HG02884 (cell line): ENCODE measurements around the gene OR52L1.
"Not testable (repeated sequence)": the region's sequence is repeated elsewhere in the genome, so short reads cannot be mapped to it uniquely, and the experiment has no call there.

ENCODE experiments used
- ATAC-seq: cut with Tn5 transposase; IDR thresholded peaks from one replicate; pipeline ENCODE4 v1.9.1; 2021; ENCODE audit warnings: mild to moderate bottlenecking, moderate library complexity; ENCODE audit not compliant: unreplicated experiment

The OR52L1 gene

GRCh38 chr11:5986885-5987284 is at the start of gene OR52L1:
TSS of gene OR52L1 (minus strand) at chr11:5986985. CDS start at chr11:5986930, 55 bp downstream.
- no peak for ATAC-seq

- no peak for ATAC-seq
These were observed 44.1 kb upstream of the OR52L1 start, which contains the start of gene OR56A1 for GRCh38 chr11:6030708-6031405. TSS of gene OR56A1 (minus strand) at chr11:6030758. CDS start at chr11:6027692, 3,066 bp downstream.

DNA sequence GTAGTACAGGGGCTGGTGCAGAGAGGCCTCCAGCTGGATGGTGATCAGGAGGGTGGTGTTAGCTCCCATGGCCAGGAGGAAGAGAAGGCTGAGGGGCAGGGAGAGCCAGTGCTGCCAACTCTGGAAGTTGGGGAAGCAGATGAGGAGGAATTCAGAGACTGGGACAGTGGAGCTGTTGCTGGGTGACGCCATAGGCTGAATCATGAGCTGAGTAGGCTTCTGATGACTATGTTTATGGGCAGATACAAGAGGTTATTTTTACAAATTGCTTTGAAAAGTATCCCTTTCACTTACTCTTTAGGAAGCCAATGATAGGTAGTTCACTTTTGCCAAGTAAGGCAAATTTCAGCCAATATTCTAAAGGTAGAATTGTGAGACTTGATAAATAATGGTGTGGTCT is 40.7 kb upstream of the OR52L1 start:
- ATAC-seq: no peak

- ATAC-seq: no peak
These were observed 38.3 kb upstream of the OR52L1 start for GRCh38 chr11:6025056-6025455.

DNA sequence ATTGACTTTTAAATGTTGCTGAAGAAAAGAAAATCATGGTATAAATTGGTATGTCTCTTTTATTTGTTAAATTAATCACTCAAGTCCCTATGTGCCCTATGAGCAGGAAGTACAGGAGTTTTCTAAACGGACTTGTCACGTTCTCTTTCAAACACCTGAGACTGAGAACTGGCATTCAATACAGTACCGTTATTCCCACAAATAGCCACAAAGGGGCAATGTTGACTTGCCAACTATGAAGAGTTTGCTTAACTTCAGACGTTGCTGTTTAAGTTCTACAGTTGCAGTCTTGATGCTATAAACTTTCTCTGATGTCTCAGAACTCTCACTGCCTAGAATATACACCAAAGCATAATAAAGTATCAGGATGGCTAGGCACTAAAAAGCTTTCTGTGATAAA is 36.2 kb upstream of the OR52L1 start:
- no peak for ATAC-seq

- no peak for ATAC-seq
These were observed 26.3 kb upstream of the OR52L1 start for GRCh38 chr11:6013042-6013441.

- no peak for ATAC-seq
These were observed 25.4 kb upstream of the OR52L1 start for GRCh38 chr11:6012035-6012668.

GRCh38 chr11:6006846-6007245 is 20.1 kb upstream of the OR52L1 start, which contains the start of gene OR56A4:
TSS of gene OR56A4 (minus strand) at chr11:6006946. CDS start at chr11:6002992, 3,954 bp downstream.
- ATAC-seq: no peak

- no peak for ATAC-seq
These were observed 19.6 kb upstream of the OR52L1 start for GRCh38 chr11:6006395-6006794.

DNA sequence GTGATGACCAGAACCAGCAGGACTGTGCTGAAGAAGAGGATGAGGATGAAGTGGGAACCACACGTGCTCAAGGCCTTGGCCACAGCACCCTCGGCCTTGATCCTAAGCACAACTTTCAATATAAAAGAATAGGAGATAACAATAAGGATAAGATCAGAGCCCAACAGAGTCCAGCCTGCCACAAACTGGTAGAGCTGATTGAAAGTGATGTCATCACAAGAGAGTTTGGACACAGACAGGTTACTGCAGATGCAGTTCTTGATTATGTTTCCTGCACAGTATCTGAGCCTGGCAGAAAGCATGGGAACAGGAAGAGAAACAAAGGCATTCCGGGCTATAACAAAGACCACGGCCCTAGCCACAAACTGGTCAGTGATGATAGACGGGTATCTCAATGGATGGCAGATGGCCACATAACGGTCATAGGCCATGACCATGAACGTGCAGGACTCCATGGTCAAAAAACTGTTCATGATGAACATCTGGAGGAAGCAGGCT is 15.5 kb upstream of the OR52L1 start:
- ATAC-seq: no peak

- no peak for ATAC-seq
These were observed 8.0 kb upstream of the OR52L1 start for GRCh38 chr11:5994791-5995190.

DNA sequence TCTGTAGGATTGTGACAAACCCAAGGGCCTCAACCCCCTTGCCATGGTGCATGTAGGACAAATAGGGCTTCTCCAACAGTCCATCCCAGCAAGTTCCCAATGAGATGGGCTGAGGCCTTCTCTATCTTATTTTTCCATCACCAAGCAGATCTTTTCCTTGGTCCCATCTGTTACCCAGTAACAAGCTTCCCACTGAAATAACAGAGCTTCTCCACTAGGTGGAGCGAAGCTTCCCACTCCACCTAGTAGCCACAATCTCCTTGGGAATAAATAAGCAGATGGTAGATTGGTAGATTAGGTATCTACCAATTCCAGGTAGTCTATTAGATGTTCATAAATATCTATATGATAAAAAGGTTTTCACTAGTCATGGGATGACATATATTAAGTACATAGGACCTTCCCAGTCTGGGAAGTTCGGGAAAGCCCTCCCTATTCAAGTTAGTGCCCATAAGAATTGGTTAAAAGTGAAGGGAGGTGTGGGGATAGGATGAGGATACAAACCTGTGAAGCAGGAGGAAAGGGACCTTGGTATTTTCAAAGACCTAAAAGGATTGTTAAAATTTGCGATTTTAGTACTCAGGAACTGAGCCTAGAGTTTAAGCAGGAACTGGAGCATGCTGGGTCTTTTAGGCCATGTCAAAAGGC is 5.9 kb upstream of the OR52L1 start:
- no peak for ATAC-seq

GRCh38 chr11:5992150-5992549 is 5.4 kb upstream of the OR52L1 start:
- no peak for ATAC-seq

- no peak for ATAC-seq
These were observed 2.4 kb upstream of the OR52L1 start for GRCh38 chr11:5989203-5989602.

DNA sequence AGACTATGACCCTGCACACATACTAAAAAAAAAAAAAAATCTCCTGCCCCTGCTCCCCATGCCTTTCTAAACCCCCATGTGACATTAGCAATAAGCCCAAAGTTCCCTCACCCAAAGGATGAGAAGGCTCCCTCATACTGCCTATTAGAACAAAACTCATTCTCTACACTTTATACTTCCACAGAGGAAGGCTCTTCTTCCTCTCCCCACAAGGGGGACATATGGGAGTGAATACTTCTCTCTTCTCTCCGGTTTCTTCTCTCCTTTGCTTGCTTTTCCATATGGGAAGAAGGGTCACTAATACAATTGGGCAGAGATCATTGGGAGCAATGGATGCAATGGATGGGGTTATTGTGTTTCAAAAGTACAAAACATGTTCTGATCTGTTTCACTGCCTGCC is 3.3 kb downstream of the OR52L1 start:
- ATAC-seq: no peak

DNA sequence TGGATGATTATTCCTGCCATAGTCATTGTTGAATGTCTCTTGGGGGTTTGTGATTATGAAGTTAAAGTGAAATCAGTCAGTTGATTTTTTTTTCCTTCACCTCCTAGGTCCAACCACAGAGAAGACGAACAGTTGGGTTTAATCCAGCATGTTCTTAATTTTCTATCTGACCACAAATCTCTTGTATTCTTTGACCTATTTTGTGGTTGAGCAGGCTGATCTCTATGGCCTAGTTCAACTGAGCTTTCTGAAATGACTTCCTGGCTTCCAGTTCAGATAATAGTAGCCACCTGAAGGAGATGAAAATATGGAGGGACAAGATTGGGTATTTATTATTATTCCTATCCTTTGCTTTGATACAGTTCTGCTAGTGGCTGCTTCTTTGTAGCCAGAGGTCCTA is 13.3 kb downstream of the OR52L1 start:
- ATAC-seq: no peak

DNA sequence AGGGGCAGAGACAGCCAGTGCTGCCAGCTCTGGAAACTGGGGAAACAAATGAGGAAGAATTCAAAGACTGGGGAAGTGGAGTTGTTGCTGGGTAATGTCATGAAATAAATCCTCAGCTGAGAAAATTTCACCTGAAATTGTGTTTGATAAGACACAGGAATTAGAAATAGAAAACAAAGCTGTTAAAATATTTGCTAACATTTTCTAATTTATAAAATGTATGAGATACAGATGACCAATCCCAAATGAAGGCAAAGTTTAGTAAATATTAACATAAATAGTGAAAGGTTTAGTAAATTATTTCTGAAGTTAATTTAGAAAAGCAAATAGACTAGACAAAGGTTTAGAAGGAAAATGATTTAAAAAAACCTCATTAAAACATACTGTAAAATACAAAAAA is 18.4 kb downstream of the OR52L1 start, which contains the start of gene OR56A5:
OR56A5 (minus strand) TSS at position 101 of the 400 bp plus-strand sequence; CDS start at position 101, 0 bp downstream.
- ATAC-seq: no peak

GRCh38 chr11:5967708-5968107 is 19.1 kb downstream of the OR52L1 start:
- no peak for ATAC-seq

- no peak for ATAC-seq
These were observed 19.8 kb downstream of the OR52L1 start for GRCh38 chr11:5966958-5967357.

DNA sequence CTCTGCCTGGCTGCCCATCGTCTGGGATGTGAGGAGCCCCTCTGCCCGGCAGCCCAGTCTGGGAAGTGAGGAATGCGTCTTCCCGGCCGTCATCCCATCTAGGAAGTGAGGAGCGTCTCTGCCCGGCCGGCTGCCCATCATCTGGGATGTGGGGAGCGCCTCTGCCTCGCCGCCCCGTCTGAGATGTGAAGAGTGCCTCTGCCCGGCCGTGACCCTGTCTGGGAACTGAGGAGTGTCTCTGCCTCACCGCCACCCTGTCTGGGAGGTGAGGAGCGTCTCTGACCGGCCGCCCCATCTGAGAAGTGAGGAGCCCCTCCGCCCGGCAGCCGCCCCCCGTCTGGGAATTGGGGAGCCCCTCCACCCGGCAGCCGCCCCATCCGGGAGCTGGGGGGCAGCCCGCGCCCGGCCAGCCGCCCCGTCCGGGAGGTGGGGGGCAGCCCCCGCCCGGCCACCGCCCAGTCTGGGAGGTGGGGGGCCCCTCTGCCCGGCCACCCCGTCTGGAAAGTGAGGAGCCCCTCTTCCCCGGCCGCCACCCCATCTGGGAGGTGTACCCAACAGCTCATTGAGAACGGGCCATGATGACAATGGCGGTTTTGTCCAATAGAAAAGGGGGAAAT is 26.0 kb downstream of the OR52L1 start:
- not testable (repeated sequence) for ATAC-seq

GRCh38 chr11:5955586-5955985 is 31.2 kb downstream of the OR52L1 start:
- ATAC-seq: no peak
